Neural crest cell (in vitro differentiated cells): ENCODE results near the gene DMXL2. TPM values are rescaled to one million over a fixed set of nuclear protein-coding genes. Genes with fewer than 3 reads are reported as not detected.
"Not testable (repeated sequence)": the region's sequence is repeated elsewhere in the genome, so short reads cannot be mapped to it uniquely, and the experiment has no call there.

ENCODE experiments used
- DNase-seq: peaks from one replicate; pipeline ENCODE4 v3.0.0; 2021; ENCODE audit warnings: low read depth, mixed read lengths, low spot score
- H3K27ac Mint-ChIP-seq: one replicate; pipeline ENCODE4 v1.8.0; 2021; ENCODE audit warnings: mild to moderate bottlenecking, mixed read lengths; ENCODE audit not compliant: unreplicated experiment
- H3K27me3 Mint-ChIP-seq: 2 replicates; pipeline ENCODE4 v1.8.0; 2021; ENCODE audit warnings: low read depth, mild to moderate bottlenecking, mixed read lengths
- H3K36me3 Mint-ChIP-seq: 2 replicates; pipeline ENCODE4 v1.8.0; 2021; ENCODE audit warnings: low read depth, mild to moderate bottlenecking, mixed read lengths
- H3K4me1 Mint-ChIP-seq: 2 replicates; pipeline ENCODE4 v1.8.0; 2021; ENCODE audit warnings: mixed read lengths
- H3K4me3 Mint-ChIP-seq: one replicate; pipeline ENCODE4 v1.8.0; 2021; ENCODE audit warnings: mild to moderate bottlenecking, mixed read lengths
- H3K9me3 Mint-ChIP-seq: 2 replicates; pipeline ENCODE4 v1.8.0; 2021; ENCODE audit warnings: mixed read lengths
- CTCF ChIP-seq: fragments of 200-600 bp; sonication (generic); conservative IDR thresholded peaks from 2 replicates; pipeline ENCODE4 v1.5.0; 2021; ENCODE audit warnings: antibody characterized with exemption, mild to moderate bottlenecking
- total RNA-seq: library from RNA; stranded (reverse); gene quantifications from 2 replicates; pipeline ENCODE4 v1.2.1, GENCODE V29; 2021

Gene DMXL2
- total RNA-seq, 1 donor from 2014 or later: 56.4 TPM

GRCh38 chr15:51443282-51443914 lies 179.2 kb downstream of the DMXL2 start:
- DNase-seq: no peak
- no peak for TF ChIP-seq CTCF
- Mint-ChIP-seq H3K4me3 (no peak overlapping the region), H3K4me1 (no peaks in the 10 kb centered on the region), H3K27ac (no peak overlapping the region), H3K27me3 (no peaks in the 10 kb centered on the region), H3K36me3 (peaks cover 33% of the 10 kb centered on the region), H3K9me3 (peaks cover 4% of the 10 kb centered on the region)

- H3K27me3 Mint-ChIP-seq: peaks cover 5% of the 10 kb centered on the region
- TF ChIP-seq CTCF: no peak
- no peak overlapping the region for H3K4me3 Mint-ChIP-seq
- H3K27ac Mint-ChIP-seq: no peak overlapping the region
- no peak for DNase-seq
- H3K36me3 Mint-ChIP-seq: peaks cover 12% of the 10 kb centered on the region
- H3K9me3 Mint-ChIP-seq: peaks cover 19% of the 10 kb centered on the region
- H3K4me1 Mint-ChIP-seq: no peaks in the 10 kb centered on the region
Observed at GRCh38 chr15:51438526-51438925, 184.0 kb downstream of the DMXL2 start.

- peaks cover 2% of the 10 kb centered on the region for H3K36me3 Mint-ChIP-seq
- no peaks in the 10 kb centered on the region for H3K27me3 Mint-ChIP-seq
- H3K4me1 Mint-ChIP-seq: peaks cover 3% of the 10 kb centered on the region
- H3K4me3 Mint-ChIP-seq: no peak overlapping the region
- H3K27ac Mint-ChIP-seq: no peak overlapping the region
- DNase-seq: no peak
- no peak for TF ChIP-seq CTCF
- H3K9me3 Mint-ChIP-seq: peaks cover 8% of the 10 kb centered on the region
Observed at GRCh38 chr15:51425517-51426040, 197.0 kb downstream of the DMXL2 start.

GRCh38 chr15:51424780-51425179 lies 197.8 kb downstream of the DMXL2 start:
- Mint-ChIP-seq H3K36me3 (peaks cover 2% of the 10 kb centered on the region), H3K27ac (no peak overlapping the region), H3K4me1 (peaks cover 3% of the 10 kb centered on the region), H3K27me3 (no peaks in the 10 kb centered on the region), H3K4me3 (no peak overlapping the region), H3K9me3 (peaks cover 4% of the 10 kb centered on the region)
- DNase-seq: no peak
- no peak for TF ChIP-seq CTCF

GRCh38 chr15:51423040-51423439 lies 199.5 kb downstream of the DMXL2 start:
- H3K4me1 Mint-ChIP-seq, H3K4me3 Mint-ChIP-seq, DNase-seq: not testable (repeated sequence)

GRCh38 chr15:51416129-51416528 lies 206.4 kb downstream of the DMXL2 start:
- no peak overlapping the region for H3K4me3 Mint-ChIP-seq
- no peaks in the 10 kb centered on the region for H3K27me3 Mint-ChIP-seq
- no peak overlapping the region for H3K27ac Mint-ChIP-seq
- no peaks in the 10 kb centered on the region for H3K4me1 Mint-ChIP-seq
- no peaks in the 10 kb centered on the region for H3K36me3 Mint-ChIP-seq
- H3K9me3 Mint-ChIP-seq: no peaks in the 10 kb centered on the region
- TF ChIP-seq CTCF: no peak
- no peak for DNase-seq

More at GRCh38 chr15:51423040-51423439, 199.5 kb downstream of the DMXL2 start:
- H3K36me3 Mint-ChIP-seq, H3K27me3 Mint-ChIP-seq, H3K27ac Mint-ChIP-seq, H3K9me3 Mint-ChIP-seq: not testable (repeated sequence)
